Neuronal stem cell (in vitro differentiated cells): ENCODE data around the gene UAP1.

ENCODE experiments used
- DNase-seq: peaks from one replicate; pipeline ENCODE4 v3.0.0-alpha.2; 2013; ENCODE audit warnings: low spot score
- H2AFZ ChIP-seq: one replicate; pipeline ENCODE4 v1.6.1; 2013; ENCODE audit warnings: mild to moderate bottlenecking, low read length, inconsistent platforms
- H2AK5ac ChIP-seq: 2 replicates; pipeline ENCODE4 v1.6.1; 2013; ENCODE audit warnings: low read depth, mild to moderate bottlenecking, inconsistent platforms, low read length, moderate library complexity, mixed read lengths
- H2BK120ac ChIP-seq: 2 replicates; pipeline ENCODE4 v1.6.1; 2013; ENCODE audit warnings: low read depth, mild to moderate bottlenecking, inconsistent platforms, low read length, moderate library complexity, mixed read lengths
- H2BK12ac ChIP-seq: one replicate; pipeline ENCODE4 v1.6.1; 2013; ENCODE audit warnings: low read length, inconsistent platforms
- H2BK15ac ChIP-seq: 2 replicates; pipeline ENCODE4 v1.6.1; 2013; ENCODE audit warnings: mild to moderate bottlenecking, low read length, inconsistent platforms, mixed read lengths
- H2BK5ac ChIP-seq: one replicate; pipeline ENCODE4 v1.6.1; 2013; ENCODE audit warnings: inconsistent platforms, mild to moderate bottlenecking, low read length, moderate library complexity
- H3K14ac ChIP-seq: one replicate; pipeline ENCODE4 v1.6.1; 2013; ENCODE audit warnings: low read length, inconsistent platforms
- H3K18ac ChIP-seq: 2 replicates; pipeline ENCODE4 v1.6.1; 2013; ENCODE audit warnings: low read length, inconsistent platforms
- H3K23ac ChIP-seq: 2 replicates; pipeline ENCODE4 v1.6.1; 2013; ENCODE audit warnings: low read depth, mild to moderate bottlenecking, mixed read lengths, low read length, inconsistent platforms; ENCODE audit not compliant: poor library complexity
- H3K27ac ChIP-seq: replicated peaks from 3 replicates; pipeline ENCODE4 v1.5.1; 2013; ENCODE audit warnings: low read length, inconsistent platforms
- H3K27me3 ChIP-seq, 3 experiments: 2 replicates each; pipeline ENCODE4 v1.6.1; 2013; ENCODE audit warnings: low read length in 3 of 3, mild to moderate bottlenecking in 2 of 3, inconsistent platforms in 1 of 3, low read depth in 1 of 3, mixed read lengths in 1 of 3, moderate library complexity in 1 of 3; ENCODE audit not compliant: control insufficient read depth in 3 of 3, insufficient read depth in 3 of 3
- H3K36me3 ChIP-seq, 2 donors: replicated peaks in 1 of 2; 2 replicates each; pipeline ENCODE4 v1.6.1; 2013; ENCODE audit warnings: low read length in 2 of 2; ENCODE audit not compliant: control insufficient read depth in 2 of 2, insufficient read depth in 2 of 2
- H3K4ac ChIP-seq: 2 replicates; pipeline ENCODE4 v1.6.1; 2013; ENCODE audit warnings: inconsistent platforms, mild to moderate bottlenecking, low read length, moderate library complexity
- H3K4me1 ChIP-seq, 2 donors: 1 replicate in 1 of 2; 2 replicates in 1 of 2; pipeline ENCODE4 v1.6.1; 2013; ENCODE audit warnings: low read length in 2 of 2, low read depth in 1 of 2; ENCODE audit not compliant: control insufficient read depth in 2 of 2, insufficient read depth in 1 of 2
- H3K4me2 ChIP-seq: one replicate; pipeline ENCODE4 v1.6.1; 2013; ENCODE audit warnings: mild to moderate bottlenecking, low read length, inconsistent platforms; ENCODE audit not compliant: insufficient read depth, poor library complexity, severe bottlenecking
- H3K4me3 ChIP-seq, 2 donors: 2 replicates each; pipeline ENCODE4 v1.5.1; 2013; ENCODE audit warnings: low read length in 2 of 2, mild to moderate bottlenecking in 2 of 2, inconsistent platforms in 1 of 2, moderate library complexity in 1 of 2
- H3K79me1 ChIP-seq: one replicate; pipeline ENCODE4 v1.6.1; 2013; ENCODE audit warnings: low read depth, mild to moderate bottlenecking, inconsistent platforms, low read length, moderate library complexity
- H3K9ac ChIP-seq: one replicate; pipeline ENCODE4 v1.6.1; 2013; ENCODE audit warnings: mild to moderate bottlenecking, low read depth, low read length, inconsistent platforms; ENCODE audit not compliant: poor library complexity
- H3K9me3 ChIP-seq, 2 donors: replicated peaks in 1 of 2; 2 replicates each; pipeline versions ENCODE3 to v1.6.1; 2013; ENCODE audit warnings: low read length in 2 of 2, mild to moderate bottlenecking in 2 of 2, inconsistent platforms in 1 of 2, low read depth in 1 of 2, mixed read lengths in 1 of 2, moderate library complexity in 1 of 2; ENCODE audit not compliant: control insufficient read depth in 2 of 2, insufficient read depth in 1 of 2
- H4K8ac ChIP-seq: one replicate; pipeline ENCODE4 v1.6.1; 2013; ENCODE audit warnings: low read depth, mild to moderate bottlenecking, inconsistent platforms, low read length, moderate library complexity
- H4K91ac ChIP-seq: one replicate; pipeline ENCODE4 v1.6.1; 2013; ENCODE audit warnings: low read length, low read depth, mild to moderate bottlenecking, inconsistent platforms; ENCODE audit not compliant: poor library complexity
- WGBS, 2 donors: extraction: QIAGEN DNeasy Blood & Tissue Kit; methylation state at CpG; one replicate each; pipeline ENCODE4 v1.1.7; 2013; ENCODE audit warnings: missing lambda C conversion rate in 2 of 2, mixed read lengths in 1 of 2; ENCODE audit not compliant: insufficient read length in 2 of 2, insufficient replicate concordance in 1 of 2; ENCODE audit errors: extremely low coverage in 2 of 2; 5-methylcytosine and 5-hydroxymethylcytosine counted together

UAP1 gene

DNA sequence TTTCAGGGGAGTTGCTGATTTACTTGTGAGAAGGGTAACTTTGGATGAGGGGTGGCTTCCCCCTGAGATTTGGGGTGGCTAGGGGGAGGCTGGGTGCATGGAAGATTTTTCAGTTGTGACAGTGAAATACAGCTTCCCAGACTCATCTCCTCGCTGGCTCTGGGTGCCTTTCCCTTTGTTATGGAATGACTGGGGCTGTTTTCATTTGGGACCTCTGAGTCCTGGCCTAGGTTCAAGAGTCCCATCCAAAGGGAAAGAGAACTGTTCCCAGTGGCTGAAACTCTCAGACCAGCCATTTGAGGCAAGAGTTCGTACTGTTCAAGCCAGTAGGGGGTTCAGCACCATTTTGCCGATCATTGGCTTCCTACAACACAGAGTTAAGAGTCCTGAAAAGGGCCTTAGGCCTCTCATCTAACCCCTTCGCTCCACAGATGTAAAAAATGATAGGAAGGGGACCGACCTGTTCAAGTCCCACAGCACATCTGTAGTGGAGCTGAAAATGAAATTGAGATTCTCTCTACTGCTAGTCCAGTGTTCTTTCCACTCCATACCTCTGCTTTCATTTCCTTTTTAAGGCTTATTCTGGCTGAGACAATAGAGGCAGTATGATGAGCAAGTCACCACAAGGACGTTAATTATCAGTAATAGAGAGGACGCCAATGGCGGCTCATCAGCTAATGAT lies 71.7 kb downstream of the UAP1 start:
- Histone ChIP-seq H2AK5ac (no peak overlapping the region), H2BK5ac (no peak overlapping the region), H2AFZ (peak overlapping the region; percentile 69), H3K9me3 (no peaks in the 10 kb centered on the region), H3K4ac (no peak overlapping the region), H2BK120ac (no peak overlapping the region), H3K14ac (no peak overlapping the region), H3K27ac (no peak overlapping the region), H3K4me2 (no peak overlapping the region), H4K91ac (no peak overlapping the region), H3K36me3 (no peaks in the 10 kb centered on the region), H3K4me1 (peaks cover 2 to 3% of the 10 kb centered on the region in 2 donors), H3K9ac (no peak overlapping the region), H3K27me3 (no peaks in the 10 kb centered on the region), H2BK12ac (no peak overlapping the region), H4K8ac (no peak overlapping the region), H2BK15ac (no peak overlapping the region), H3K23ac (no peak overlapping the region), H3K18ac (no peak overlapping the region), H3K4me3 (no peak overlapping the region), H3K79me1 (no peaks in the 10 kb centered on the region)
- no peak for DNase-seq
- no CpG with 5 or more reads among the region's 8 CpGs for WGBS, 2 donors

DNA sequence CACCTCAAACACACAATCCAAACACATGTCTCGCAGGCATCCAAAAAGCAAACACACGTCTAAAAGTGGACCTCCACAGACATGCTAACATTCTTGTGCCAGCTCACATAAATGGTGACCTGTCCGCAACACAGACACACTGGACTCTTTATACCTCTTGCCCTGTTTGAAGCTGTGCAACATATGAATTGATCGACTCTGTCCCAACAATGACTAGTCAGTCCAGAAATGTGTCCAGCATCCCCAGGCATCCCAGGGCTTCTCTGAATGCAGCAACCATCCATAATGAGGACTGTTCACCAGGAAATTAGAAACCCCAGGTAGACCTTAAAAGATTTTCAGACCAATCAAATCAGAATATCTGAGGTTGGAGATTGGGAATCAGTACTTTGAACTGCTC lies 73.9 kb downstream of the UAP1 start:
- Histone ChIP-seq H3K9ac (no peak overlapping the region), H2BK120ac (no peak overlapping the region), H3K4me1 (peaks cover 2 to 3% of the 10 kb centered on the region in 2 donors), H3K4me3 (no peak overlapping the region), H2BK12ac (no peak overlapping the region), H3K79me1 (no peaks in the 10 kb centered on the region), H3K27ac (no peak overlapping the region), H3K27me3 (no peaks in the 10 kb centered on the region), H3K36me3 (no peaks in the 10 kb centered on the region), H3K4me2 (no peak overlapping the region), H4K91ac (no peak overlapping the region), H4K8ac (no peak overlapping the region), H3K14ac (no peak overlapping the region), H2AFZ (no peak overlapping the region), H2AK5ac (no peak overlapping the region), H3K23ac (no peak overlapping the region), H3K9me3 (no peaks in the 10 kb centered on the region), H2BK15ac (no peak overlapping the region), H3K18ac (no peak overlapping the region), H2BK5ac (no peak overlapping the region), H3K4ac (no peak overlapping the region)
- DNase-seq = no peak
- no CpG with 5 or more reads among the region's 4 CpGs for WGBS, 2 donors

DNA sequence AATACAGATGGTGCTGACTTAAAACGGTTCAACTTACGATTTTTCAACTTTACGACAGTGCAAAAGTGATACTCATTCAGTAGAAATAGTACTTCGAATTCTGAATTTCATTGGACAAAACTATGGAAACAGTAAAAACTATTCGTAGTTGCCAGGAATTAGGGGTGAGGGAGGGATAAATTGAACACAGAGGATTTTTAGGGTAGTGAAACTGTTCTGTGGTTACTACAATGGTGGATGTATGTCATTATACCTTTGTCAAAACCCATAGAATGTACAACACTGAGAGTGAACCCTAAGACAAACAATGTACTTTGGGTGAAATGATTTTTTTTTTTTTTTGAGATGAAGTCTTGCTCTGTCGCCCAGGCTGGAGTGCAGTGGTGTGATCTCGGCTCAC lies 78.2 kb downstream of the UAP1 start:
- no peak overlapping the region for H3K4me2 ChIP-seq
- H3K36me3 ChIP-seq = no peaks in the 10 kb centered on the region
- H3K4ac ChIP-seq = no peak overlapping the region
- no peak overlapping the region for H4K91ac ChIP-seq
- H2AK5ac ChIP-seq = no peak overlapping the region
- no CpG with 5 or more reads among the region's 7 CpGs for WGBS, 2 donors
- H3K9me3 ChIP-seq = no peaks in the 10 kb centered on the region
- no peak overlapping the region for H3K23ac ChIP-seq
- no peak overlapping the region for H2BK12ac ChIP-seq
- no peak overlapping the region for H3K18ac ChIP-seq
- no peak overlapping the region for H2BK120ac ChIP-seq
- H2BK5ac ChIP-seq = no peak overlapping the region
- H3K4me1 ChIP-seq = no peaks in the 10 kb centered on the region
- H2BK15ac ChIP-seq = no peak overlapping the region
- H3K9ac ChIP-seq = no peak overlapping the region
- no peak overlapping the region for H3K4me3 ChIP-seq
- H3K14ac ChIP-seq = no peak overlapping the region
- H3K79me1 ChIP-seq = no peaks in the 10 kb centered on the region
- DNase-seq = no peak
- H3K27me3 ChIP-seq = no peaks in the 10 kb centered on the region
- no peak overlapping the region for H4K8ac ChIP-seq
- no peak overlapping the region for H3K27ac ChIP-seq
- H2AFZ ChIP-seq = no peak overlapping the region

DNA sequence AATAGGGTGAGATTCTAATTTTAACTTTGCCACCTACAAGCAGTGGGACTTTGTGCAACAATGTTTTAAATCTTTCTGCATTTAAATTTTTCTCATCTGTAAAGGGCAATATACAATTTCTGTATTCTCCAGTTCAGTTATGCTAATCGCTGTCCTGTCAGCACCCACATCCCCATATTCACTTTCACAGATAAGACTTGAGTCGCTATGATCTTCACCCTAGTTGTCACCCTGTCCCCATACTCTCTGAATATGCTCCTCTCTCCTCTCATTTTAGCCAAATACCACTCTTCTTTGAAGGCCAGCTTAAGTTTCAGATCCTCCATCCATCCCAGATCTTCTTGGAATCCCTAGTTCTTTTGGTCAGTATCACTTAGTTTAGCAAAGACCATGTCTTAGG lies 79.6 kb downstream of the UAP1 start:
- H3K4ac ChIP-seq = no peak overlapping the region
- no peaks in the 10 kb centered on the region for H3K4me1 ChIP-seq
- no peaks in the 10 kb centered on the region for H3K27me3 ChIP-seq
- no peaks in the 10 kb centered on the region for H3K79me1 ChIP-seq
- H3K36me3 ChIP-seq = no peaks in the 10 kb centered on the region
- H3K23ac ChIP-seq = no peak overlapping the region
- WGBS, 2 donors = no CpG with 5 or more reads among the region's 2 CpGs
- no peaks in the 10 kb centered on the region for H3K9me3 ChIP-seq
- no peak overlapping the region for H2AFZ ChIP-seq
- no peak overlapping the region for H2BK12ac ChIP-seq
- H4K8ac ChIP-seq = no peak overlapping the region
- no peak overlapping the region for H2BK120ac ChIP-seq
- H3K4me2 ChIP-seq = no peak overlapping the region
- no peak for DNase-seq
- H2AK5ac ChIP-seq = no peak overlapping the region
- H3K27ac ChIP-seq = no peak overlapping the region
- no peak overlapping the region for H3K14ac ChIP-seq
- H4K91ac ChIP-seq = no peak overlapping the region
- H3K18ac ChIP-seq = no peak overlapping the region
- H3K4me3 ChIP-seq = no peak overlapping the region
- no peak overlapping the region for H2BK15ac ChIP-seq
- no peak overlapping the region for H2BK5ac ChIP-seq
- no peak overlapping the region for H3K9ac ChIP-seq
